ENCODE data around the gene QPRT. TPM values are rescaled to one million over a fixed set of nuclear protein-coding genes. Genes with fewer than 3 reads are reported as not detected.

QPRT gene
- total and polyA plus RNA-seq, 2 donors (not counting 1 experiment from before 2014, with no cell fraction given): 27.7 to 94.0 TPM

GRCh38 chr16:29649588-29650494 is 29.1 kb upstream of the QPRT start:
- TF ChIP-seq EZH2 (IDR thresholded peaks at IDR 0.05; ENCODE audit: low read length, missing control alignments) (no peak), CTCF (conservative IDR thresholded peaks at IDR 0.05 in 1 of 2, IDR thresholded peaks at IDR 0.05 in 1 of 2; ENCODE audit: low read depth in 1 of 2, low read length in 2 of 2) (no peak)
- Histone ChIP-seq H2AFZ (ENCODE audit: low read length) (no peak overlapping the region), H3K27ac (ENCODE audit: insufficient read depth, low read length) (no peak overlapping the region), H3K27me3 (ENCODE audit: control insufficient read depth, insufficient read depth, low read length) (no peaks in the 10 kb centered on the region), H3K4me1 (ENCODE audit: control insufficient read depth, extremely low read depth, insufficient read depth, low read length) (no peaks in the 10 kb centered on the region), H3K4me3 (replicated peaks in 1 of 4; ENCODE audit: control extremely low read depth in 1 of 4, insufficient read depth in 1 of 4, low read depth in 3 of 4, low read length in 4 of 4) (no peak overlapping the region), H3K36me3 (ENCODE audit: control insufficient read depth, insufficient read depth, low read length) (no peaks in the 10 kb centered on the region), H3K9me3 (ENCODE audit: control insufficient read depth, insufficient read depth, low read depth, low read length) (no peaks in the 10 kb centered on the region), H3K4me2 (ENCODE audit: extremely low read depth, insufficient read depth, low read length) (no peak overlapping the region), H4K20me1 (ENCODE audit: control insufficient read depth, extremely low read depth, insufficient read depth, low read length) (no peaks in the 10 kb centered on the region), H3K9ac (ENCODE audit: insufficient read depth, low read length) (no peak overlapping the region), H3K79me2 (ENCODE audit: control insufficient read depth, insufficient read depth, low read length) (no peaks in the 10 kb centered on the region)
- no peak for DNase-seq (ENCODE audit: low read depth in 2 of 2)

GRCh38 chr16:29650771-29651170 is 28.2 kb upstream of the QPRT start:
- Histone ChIP-seq H3K4me1 (ENCODE audit: control insufficient read depth, extremely low read depth, insufficient read depth, low read length) (no peaks in the 10 kb centered on the region), H3K9ac (ENCODE audit: insufficient read depth, low read length) (no peak overlapping the region), H3K9me3 (ENCODE audit: control insufficient read depth, insufficient read depth, low read depth, low read length) (no peaks in the 10 kb centered on the region), H3K36me3 (ENCODE audit: control insufficient read depth, insufficient read depth, low read length) (no peaks in the 10 kb centered on the region), H4K20me1 (ENCODE audit: control insufficient read depth, extremely low read depth, insufficient read depth, low read length) (no peaks in the 10 kb centered on the region), H3K27ac (ENCODE audit: insufficient read depth, low read length) (no peak overlapping the region), H2AFZ (ENCODE audit: low read length) (no peak overlapping the region), H3K27me3 (ENCODE audit: control insufficient read depth, insufficient read depth, low read length) (no peaks in the 10 kb centered on the region), H3K79me2 (ENCODE audit: control insufficient read depth, insufficient read depth, low read length) (no peaks in the 10 kb centered on the region), H3K4me3 (replicated peaks in 1 of 4; ENCODE audit: control extremely low read depth in 1 of 4, insufficient read depth in 1 of 4, low read depth in 3 of 4, low read length in 4 of 4) (no peak overlapping the region), H3K4me2 (ENCODE audit: extremely low read depth, insufficient read depth, low read length) (no peak overlapping the region)
- TF ChIP-seq CTCF (conservative IDR thresholded peaks at IDR 0.05 in 1 of 2, IDR thresholded peaks at IDR 0.05 in 1 of 2; ENCODE audit: low read depth in 1 of 2, low read length in 2 of 2): no peak
- no peak for TF ChIP-seq EZH2 (IDR thresholded peaks at IDR 0.05; ENCODE audit: low read length, missing control alignments)
- no peak for DNase-seq (ENCODE audit: low read depth in 2 of 2)

GRCh38 chr16:29651774-29652349 is 27.1 kb upstream of the QPRT start:
- no peak overlapping the region for H3K9ac ChIP-seq (ENCODE audit: insufficient read depth, low read length)
- DNase-seq (ENCODE audit: low read depth in 2 of 2): no peak
- TF ChIP-seq CTCF (conservative IDR thresholded peaks at IDR 0.05 in 1 of 2, IDR thresholded peaks at IDR 0.05 in 1 of 2; ENCODE audit: low read depth in 1 of 2, low read length in 2 of 2) (no peak), EZH2 (IDR thresholded peaks at IDR 0.05; ENCODE audit: low read length, missing control alignments) (no peak)

More at GRCh38 chr16:29651774-29652349, 27.1 kb upstream of the QPRT start:
- H2AFZ ChIP-seq (ENCODE audit: low read length): no peak overlapping the region
- no peaks in the 10 kb centered on the region for H3K4me1 ChIP-seq (ENCODE audit: control insufficient read depth, extremely low read depth, insufficient read depth, low read length)
- H3K4me3 ChIP-seq (replicated peaks in 1 of 4; ENCODE audit: control extremely low read depth in 1 of 4, insufficient read depth in 1 of 4, low read depth in 3 of 4, low read length in 4 of 4): no peak overlapping the region
- no peak overlapping the region for H3K4me2 ChIP-seq (ENCODE audit: extremely low read depth, insufficient read depth, low read length)
- H3K79me2 ChIP-seq (ENCODE audit: control insufficient read depth, insufficient read depth, low read length): no peaks in the 10 kb centered on the region
- H3K27me3 ChIP-seq (ENCODE audit: control insufficient read depth, insufficient read depth, low read length): no peaks in the 10 kb centered on the region
- H3K36me3 ChIP-seq (ENCODE audit: control insufficient read depth, insufficient read depth, low read length): no peaks in the 10 kb centered on the region
- H4K20me1 ChIP-seq (ENCODE audit: control insufficient read depth, extremely low read depth, insufficient read depth, low read length): no peaks in the 10 kb centered on the region
- no peak overlapping the region for H3K27ac ChIP-seq (ENCODE audit: insufficient read depth, low read length)
- H3K9me3 ChIP-seq (ENCODE audit: control insufficient read depth, insufficient read depth, low read depth, low read length): no peaks in the 10 kb centered on the region
